Fibroblast of skin of abdomen (primary cell): Measurements from ENCODE around the gene KLHDC3.
A peak's percentile ranks its signal among the peaks of the same experiment; 100 is the strongest.
"Not testable (repeated sequence)": the region's sequence is repeated elsewhere in the genome, so short reads cannot be mapped to it uniquely, and the experiment has no call there.

Experiments
- DNase-seq: peaks from one replicate; pipeline ENCODE4 v3.0.0-alpha.2; 2013

The KLHDC3 gene

GRCh38 chr6:42989923-42990322, 24.1 kb upstream of the KLHDC3 start:
- DNase-seq, result no peak

- DNase-seq, result no peak
Measured at GRCh38 chr6:42993445-42993844, 20.6 kb upstream of the KLHDC3 start.

GRCh38 chr6:42996513-42996912, 17.5 kb upstream of the KLHDC3 start:
- DNase-seq, result no peak

GRCh38 chr6:42998205-42998604, 15.8 kb upstream of the KLHDC3 start:
- DNase-seq, result not testable (repeated sequence)

- no peak for DNase-seq
Measured at GRCh38 chr6:43001843-43002242, 12.2 kb upstream of the KLHDC3 start.

GRCh38 chr6:43005844-43006243, 8.2 kb upstream of the KLHDC3 start:
- no peak for DNase-seq

- DNase-seq, result no peak
Measured at GRCh38 chr6:43006251-43006650, 7.8 kb upstream of the KLHDC3 start.

- DNase-seq, result no peak
Measured at GRCh38 chr6:43007126-43007525, 6.9 kb upstream of the KLHDC3 start.

GRCh38 chr6:43009124-43009523, 4.9 kb upstream of the KLHDC3 start:
- no peak for DNase-seq

- no peak for DNase-seq
Measured at GRCh38 chr6:43011207-43011606, 2.8 kb upstream of the KLHDC3 start.

- DNase-seq, result no peak
Measured at GRCh38 chr6:43012364-43012763, 1.7 kb upstream of the KLHDC3 start.

- DNase-seq, result peak; percentile 16
Measured at GRCh38 chr6:43013097-43013842, 779 bp upstream of the KLHDC3 start.

GRCh38 chr6:43014434-43014909, 423 bp downstream of the KLHDC3 start:
- DNase-seq, result peak; percentile 29

- DNase-seq, result no peak
Measured at GRCh38 chr6:43016176-43016942, 2.3 kb downstream of the KLHDC3 start.

GRCh38 chr6:43016943-43017334, 2.9 kb downstream of the KLHDC3 start:
- DNase-seq, result no peak

GRCh38 chr6:43019152-43019551, 5.1 kb downstream of the KLHDC3 start:
- DNase-seq, result no peak

GRCh38 chr6:43020052-43020705, 6.1 kb downstream of the KLHDC3 start:
- no peak for DNase-seq

- peak; percentile 9 for DNase-seq
Measured at GRCh38 chr6:43020847-43021246, 6.8 kb downstream of the KLHDC3 start.

- peak; percentile 71 for DNase-seq
Measured at GRCh38 chr6:43021270-43022047, 7.4 kb downstream of the KLHDC3 start, which contains the start of gene RRP36. Gene RRP36 (plus strand): TSS chr6:43021623. CDS start chr6:43021655, 32 bp downstream.

GRCh38 chr6:43024436-43024835, 10.4 kb downstream of the KLHDC3 start:
- no peak for DNase-seq

GRCh38 chr6:43026365-43026764, 12.3 kb downstream of the KLHDC3 start:
- no peak for DNase-seq

GRCh38 chr6:43029120-43029519, 15.1 kb downstream of the KLHDC3 start:
- DNase-seq, result no peak
